ENCODE results near the gene TSNAX.

Gene TSNAX

GRCh38 chr1:231519166-231519565 is 9.3 kb upstream of the TSNAX start:
- DNase-seq = no peak

DNA sequence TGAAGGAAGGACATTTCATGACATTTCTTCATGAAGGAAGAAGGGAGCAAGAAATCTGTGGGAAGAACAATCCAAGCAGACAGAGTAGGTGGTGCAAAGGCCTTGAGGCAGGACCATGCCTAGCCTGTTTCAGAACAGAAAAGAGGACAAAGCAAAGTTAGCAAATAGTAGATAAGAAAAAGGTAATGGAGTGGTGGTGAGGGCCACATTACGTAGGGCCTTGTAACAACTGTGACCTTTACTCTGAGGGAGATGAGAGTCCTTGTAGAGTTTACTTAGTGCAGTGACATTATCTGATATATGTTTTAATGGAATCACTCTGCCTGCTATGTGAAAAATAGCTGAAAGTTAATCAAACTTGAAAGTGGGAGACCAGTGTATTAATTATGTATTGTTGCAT is 6.4 kb upstream of the TSNAX start:
- DNase-seq = no peak

- DNase-seq = no peak
Observed at GRCh38 chr1:231522931-231523642, 5.4 kb upstream of the TSNAX start.

GRCh38 chr1:231523816-231524215 is 4.7 kb upstream of the TSNAX start:
- DNase-seq = no peak

DNA sequence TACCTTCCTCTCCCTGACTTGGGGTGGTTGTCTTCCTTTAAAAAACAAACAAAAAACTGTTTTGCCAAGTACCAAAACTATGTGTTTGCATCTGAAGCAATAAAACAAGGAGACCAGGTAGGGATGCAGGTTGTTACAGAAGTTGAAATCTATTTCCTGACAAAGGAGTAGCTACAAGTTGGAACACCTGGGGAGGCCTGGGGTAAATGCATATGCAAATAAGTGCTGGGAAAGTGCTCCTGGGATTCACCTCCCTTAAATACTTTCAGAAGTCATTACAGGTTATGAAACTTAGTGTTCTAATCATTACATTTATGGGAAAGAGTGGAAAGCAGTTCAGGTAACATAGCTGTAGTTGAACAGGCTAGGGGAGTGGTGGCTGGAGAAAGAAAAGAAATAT is 1.9 kb upstream of the TSNAX start:
- DNase-seq = no peak

- DNase-seq = no peak
Observed at GRCh38 chr1:231527586-231528171, 790 bp upstream of the TSNAX start.

DNA sequence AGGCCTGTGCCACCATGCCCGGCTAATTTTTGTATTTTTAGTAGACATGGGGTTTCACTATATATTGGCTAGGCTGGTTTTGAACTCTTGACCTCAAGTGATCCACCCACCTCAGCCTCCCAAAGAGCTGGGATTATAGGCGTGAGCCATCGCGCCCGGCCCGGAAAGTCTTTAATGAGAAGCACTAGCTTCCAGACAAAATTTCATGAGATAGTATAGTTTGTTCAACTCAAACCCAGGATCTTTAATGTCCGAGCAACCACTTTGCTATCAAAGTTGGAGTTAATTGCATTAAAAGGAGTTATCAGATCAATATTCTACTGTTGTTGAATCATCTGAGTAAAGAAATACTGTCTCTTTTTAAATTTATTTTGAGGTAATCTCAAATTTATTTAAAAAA is 4.8 kb downstream of the TSNAX start:
- DNase-seq = no peak

DNA sequence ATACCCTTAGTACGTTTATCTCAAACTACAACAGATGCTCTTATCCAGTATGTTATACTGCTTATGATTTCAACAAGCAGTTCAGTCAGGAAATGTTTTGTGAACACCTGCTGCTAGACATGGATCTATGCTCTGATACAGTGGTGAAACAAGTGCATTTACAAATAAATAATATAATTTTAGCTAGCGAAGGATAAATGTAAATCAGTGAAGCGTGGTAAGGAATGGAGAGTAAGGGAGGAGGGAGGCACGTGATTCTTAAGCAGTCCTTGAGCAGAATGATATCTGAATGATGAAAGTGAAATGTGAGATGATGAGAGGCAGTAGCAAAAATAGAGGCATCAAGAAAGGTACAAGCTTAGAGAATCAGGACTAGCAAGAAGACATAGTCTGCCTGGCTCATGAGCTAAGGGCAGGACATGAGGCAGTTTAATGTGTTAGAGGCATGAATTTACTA is 6.3 kb downstream of the TSNAX start:
- DNase-seq = no peak

GRCh38 chr1:231536099-231536498 is 7.6 kb downstream of the TSNAX start:
- DNase-seq = no peak

- DNase-seq = no peak
Observed at GRCh38 chr1:231540847-231541246, 12.4 kb downstream of the TSNAX start.

GRCh38 chr1:231541842-231542241 is 13.4 kb downstream of the TSNAX start:
- no peak for DNase-seq

GRCh38 chr1:231544943-231545592 is 16.6 kb downstream of the TSNAX start:
- no peak for DNase-seq

DNA sequence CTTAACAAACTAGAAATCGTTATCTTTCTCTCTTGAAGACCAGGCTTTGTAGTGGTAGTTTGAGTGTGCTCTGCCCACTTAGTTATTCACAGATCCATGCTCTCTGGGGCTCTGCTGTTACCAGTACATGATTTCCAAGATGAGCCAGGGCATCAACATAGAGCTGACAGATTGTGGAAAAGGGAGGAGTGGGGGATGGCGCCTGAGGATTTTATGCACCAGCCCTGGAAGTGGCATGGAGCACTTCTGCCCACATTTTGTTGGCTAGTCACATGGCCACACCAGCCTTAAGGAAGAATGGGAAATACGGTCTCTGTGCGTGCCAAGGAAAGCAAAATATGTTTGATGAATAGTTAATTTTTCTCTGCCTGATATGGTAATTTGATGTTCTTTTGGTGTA is 18.2 kb downstream of the TSNAX start:
- no peak for DNase-seq

GRCh38 chr1:231549733-231550447 is 21.4 kb downstream of the TSNAX start:
- no peak for DNase-seq

- peak; percentile 17 for DNase-seq
Observed at GRCh38 chr1:231550448-231550781, 21.9 kb downstream of the TSNAX start.

GRCh38 chr1:231553320-231553719 is 24.9 kb downstream of the TSNAX start:
- no peak for DNase-seq

DNA sequence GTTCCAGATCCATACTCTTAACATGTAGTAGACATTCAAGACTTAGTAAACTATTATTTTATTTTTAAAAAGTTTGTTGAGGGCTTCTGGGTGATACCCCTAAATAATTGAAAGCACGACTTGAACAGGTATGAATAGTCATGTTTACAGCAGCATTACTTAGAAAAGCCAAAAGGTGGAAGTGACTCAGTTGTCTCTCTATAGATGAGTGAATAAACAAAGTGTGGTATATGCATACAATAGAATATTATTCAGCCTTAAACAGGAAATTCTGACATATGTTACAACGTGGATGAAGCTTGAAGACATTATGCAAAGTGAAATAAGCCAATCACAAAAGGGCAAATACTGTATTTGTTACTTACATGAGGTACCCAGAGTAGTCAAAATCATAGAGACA is 26.5 kb downstream of the TSNAX start:
- DNase-seq = no peak

DNA sequence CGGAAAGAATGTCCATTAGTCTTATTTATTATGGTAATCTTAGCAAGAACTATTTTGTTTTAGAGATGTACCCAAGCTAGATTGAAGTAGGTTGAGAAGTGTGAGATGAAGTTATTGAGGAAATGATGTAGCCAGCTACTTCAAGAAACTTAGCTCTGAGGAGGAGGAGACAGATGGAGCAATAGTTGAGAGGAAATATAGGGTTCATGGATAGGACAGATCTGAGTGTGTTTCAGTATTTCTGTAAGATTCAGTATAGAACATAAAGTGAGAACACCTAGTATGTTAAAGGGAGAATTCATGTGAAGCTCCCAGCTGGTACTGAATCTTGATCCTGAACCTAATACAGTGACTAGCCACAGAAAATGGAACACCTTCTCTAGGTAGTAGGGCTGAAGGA is 28.9 kb downstream of the TSNAX start:
- no peak for DNase-seq

DNA sequence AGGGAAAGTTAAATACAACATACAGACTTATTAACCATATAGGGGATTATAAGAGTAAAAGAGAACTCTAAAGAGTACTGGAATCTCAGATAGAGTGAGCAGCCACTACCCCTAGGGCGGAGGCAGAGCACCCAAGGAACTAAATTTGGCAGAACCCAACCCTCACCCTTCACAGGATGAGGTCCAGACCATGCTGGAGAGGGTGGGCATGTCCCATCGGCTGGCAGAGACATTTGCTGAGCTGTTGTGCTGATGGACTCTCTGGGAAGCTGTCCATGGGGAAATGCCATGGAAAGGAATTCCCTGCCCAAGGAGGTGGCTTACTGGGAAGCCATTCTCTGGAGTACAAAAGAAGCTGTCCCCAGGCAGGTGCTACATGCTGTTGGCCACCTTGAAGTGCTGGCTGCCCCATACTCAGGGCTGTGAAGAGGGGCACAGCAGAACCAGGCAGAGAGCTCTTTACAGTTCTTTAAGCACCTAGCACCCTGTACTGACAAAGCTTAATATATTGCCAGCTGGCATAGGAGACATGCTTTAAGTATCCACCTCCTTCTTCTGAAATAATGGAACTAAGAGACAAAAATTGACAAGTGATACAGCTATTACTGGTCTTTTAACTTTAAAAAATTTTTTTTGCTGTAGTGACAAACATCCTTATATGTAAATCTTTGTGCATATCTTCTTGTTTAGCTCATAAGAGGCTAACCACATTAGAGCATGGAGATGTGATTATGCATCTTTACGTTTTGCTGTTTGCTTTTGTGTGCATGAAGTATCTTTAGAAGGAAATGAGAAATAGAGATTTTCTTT is 29.6 kb downstream of the TSNAX start:
- no peak for DNase-seq

GRCh38 chr1:231558708-231559185 is 30.3 kb downstream of the TSNAX start:
- no peak for DNase-seq

- DNase-seq = no peak
Observed at GRCh38 chr1:231561647-231562383, 33.3 kb downstream of the TSNAX start.

GRCh38 chr1:231563247-231563646 is 34.8 kb downstream of the TSNAX start:
- no peak for DNase-seq
